ENCODE results near the gene RGS6.

- TF ChIP-seq, protein P1, sequence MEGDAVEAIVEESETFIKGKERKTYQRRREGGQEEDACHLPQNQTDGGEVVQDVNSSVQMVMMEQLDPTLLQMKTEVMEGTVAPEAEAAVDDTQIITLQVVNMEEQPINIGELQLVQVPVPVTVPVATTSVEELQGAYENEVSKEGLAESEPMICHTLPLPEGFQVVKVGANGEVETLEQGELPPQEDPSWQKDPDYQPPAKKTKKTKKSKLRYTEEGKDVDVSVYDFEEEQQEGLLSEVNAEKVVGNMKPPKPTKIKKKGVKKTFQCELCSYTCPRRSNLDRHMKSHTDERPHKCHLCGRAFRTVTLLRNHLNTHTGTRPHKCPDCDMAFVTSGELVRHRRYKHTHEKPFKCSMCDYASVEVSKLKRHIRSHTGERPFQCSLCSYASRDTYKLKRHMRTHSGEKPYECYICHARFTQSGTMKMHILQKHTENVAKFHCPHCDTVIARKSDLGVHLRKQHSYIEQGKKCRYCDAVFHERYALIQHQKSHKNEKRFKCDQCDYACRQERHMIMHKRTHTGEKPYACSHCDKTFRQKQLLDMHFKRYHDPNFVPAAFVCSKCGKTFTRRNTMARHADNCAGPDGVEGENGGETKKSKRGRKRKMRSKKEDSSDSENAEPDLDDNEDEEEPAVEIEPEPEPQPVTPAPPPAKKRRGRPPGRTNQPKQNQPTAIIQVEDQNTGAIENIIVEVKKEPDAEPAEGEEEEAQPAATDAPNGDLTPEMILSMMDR (IDR thresholded peaks at IDR 0.05), result no peak
- no peak for TF ChIP-seq POLR2A (IDR thresholded peaks at IDR 0.05)
These were observed 645.3 kb downstream of the RGS6 start for GRCh38 chr14:72577521-72577920.

Data from thyroid gland (tissue), 4 donors.